ENCODE measurements around the gene ATF7IP2. TPM values are rescaled to one million over a fixed set of nuclear protein-coding genes. Genes with fewer than 3 reads are reported as not detected.

ATF7IP2 gene
- polyA plus RNA-seq, 1 donor (not counting 4 experiments of a cell fraction or from before 2014, with no cell fraction given), result 9.8 TPM

DNA sequence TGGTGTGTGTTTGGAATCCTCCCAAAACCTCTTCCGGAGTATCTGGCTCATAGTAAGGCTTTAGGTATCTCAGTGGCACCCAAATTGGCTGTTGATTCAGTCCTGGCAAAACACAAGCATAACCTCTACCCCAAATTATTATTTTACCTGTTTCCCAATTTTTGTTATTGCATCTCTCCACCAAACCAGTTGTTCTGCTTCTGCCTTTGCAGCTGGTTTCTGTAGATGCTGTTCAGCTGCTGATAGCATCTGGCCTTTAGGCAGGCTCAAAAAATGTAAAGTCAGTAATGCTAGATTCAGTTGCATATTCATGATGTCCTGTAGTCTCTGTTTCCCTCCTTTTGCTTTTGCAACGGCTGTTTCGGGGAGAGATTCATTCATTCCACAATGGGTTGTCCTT is 33.8 kb downstream of the ATF7IP2 start:
- no peaks in the 10 kb centered on the region for H4K20me1 ChIP-seq (ENCODE audit: control insufficient read depth, extremely low read depth, insufficient read depth, low read length)
- no peak overlapping the region for H3K9ac ChIP-seq (ENCODE audit: control insufficient read depth, extremely low read depth, insufficient read depth, low read length)
- H3K4me1 ChIP-seq (ENCODE audit: control insufficient read depth, extremely low read depth, insufficient read depth, low read length), result no peaks in the 10 kb centered on the region
- H2AFZ ChIP-seq (ENCODE audit: control insufficient read depth, low read length), result no peak overlapping the region
- H3K27ac ChIP-seq (ENCODE audit: control insufficient read depth, insufficient read depth, low read length), result no peak overlapping the region
- H3K9me3 ChIP-seq (ENCODE audit: control insufficient read depth, low read depth, low read length), result peaks cover 3% of the 10 kb centered on the region
- no peaks in the 10 kb centered on the region for H3K9me1 ChIP-seq (ENCODE audit: control insufficient read depth, extremely low read depth, insufficient read depth, low read length)
- H3K36me3 ChIP-seq (ENCODE audit: control insufficient read depth in 2 of 2, extremely low read depth in 1 of 2, insufficient read depth in 2 of 2, low read length in 2 of 2), result no peaks in the 10 kb centered on the region
- no peaks in the 10 kb centered on the region for H3K27me3 ChIP-seq (ENCODE audit: control insufficient read depth, extremely low read depth, insufficient read depth, low read length)
- no peaks in the 10 kb centered on the region for H3K79me2 ChIP-seq (ENCODE audit: control insufficient read depth, insufficient read depth, low read length)
- DNase-seq (ENCODE audit: low read depth, low spot score), result no peak
- dilution Hi-C loops (cut with MboI; ENCODE audit: extremely low pct_ligation_motif_present, low sequenced_read_pairs), result no loop called here
- FAIRE-seq, result no peak
- H3K4me2 ChIP-seq (ENCODE audit: control insufficient read depth, extremely low read depth, insufficient read depth, low read depth, low read length), result no peak overlapping the region
- no peak overlapping the region for H3K4me3 ChIP-seq (ENCODE audit: control insufficient read depth in 2 of 3, extremely low read depth in 1 of 3, insufficient read depth in 2 of 3, low read depth in 1 of 3, low read length in 3 of 3)
- no peak for TF ChIP-seq EZH2 (IDR thresholded peaks at IDR 0.05; ENCODE audit: low read length)
- TF ChIP-seq, protein P1, sequence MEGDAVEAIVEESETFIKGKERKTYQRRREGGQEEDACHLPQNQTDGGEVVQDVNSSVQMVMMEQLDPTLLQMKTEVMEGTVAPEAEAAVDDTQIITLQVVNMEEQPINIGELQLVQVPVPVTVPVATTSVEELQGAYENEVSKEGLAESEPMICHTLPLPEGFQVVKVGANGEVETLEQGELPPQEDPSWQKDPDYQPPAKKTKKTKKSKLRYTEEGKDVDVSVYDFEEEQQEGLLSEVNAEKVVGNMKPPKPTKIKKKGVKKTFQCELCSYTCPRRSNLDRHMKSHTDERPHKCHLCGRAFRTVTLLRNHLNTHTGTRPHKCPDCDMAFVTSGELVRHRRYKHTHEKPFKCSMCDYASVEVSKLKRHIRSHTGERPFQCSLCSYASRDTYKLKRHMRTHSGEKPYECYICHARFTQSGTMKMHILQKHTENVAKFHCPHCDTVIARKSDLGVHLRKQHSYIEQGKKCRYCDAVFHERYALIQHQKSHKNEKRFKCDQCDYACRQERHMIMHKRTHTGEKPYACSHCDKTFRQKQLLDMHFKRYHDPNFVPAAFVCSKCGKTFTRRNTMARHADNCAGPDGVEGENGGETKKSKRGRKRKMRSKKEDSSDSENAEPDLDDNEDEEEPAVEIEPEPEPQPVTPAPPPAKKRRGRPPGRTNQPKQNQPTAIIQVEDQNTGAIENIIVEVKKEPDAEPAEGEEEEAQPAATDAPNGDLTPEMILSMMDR (optimal IDR thresholded peaks at IDR 0.05 in 1 of 3, IDR thresholded peaks at IDR 0.05 in 1 of 3, conservative IDR thresholded peaks at IDR 0.05 in 1 of 3; ENCODE audit: extremely low read depth in 1 of 3, insufficient read depth in 2 of 3, low read length in 3 of 3), result no peak

GRCh38 chr16:10421596-10421995 is 35.7 kb downstream of the ATF7IP2 start:
- TF ChIP-seq EZH2 (IDR thresholded peaks at IDR 0.05; ENCODE audit: low read length), result no peak
- TF ChIP-seq, protein P1 (optimal IDR thresholded peaks at IDR 0.05 in 1 of 3, IDR thresholded peaks at IDR 0.05 in 1 of 3, conservative IDR thresholded peaks at IDR 0.05 in 1 of 3; ENCODE audit: extremely low read depth in 1 of 3, insufficient read depth in 2 of 3, low read length in 3 of 3), result no peak
- no peak for FAIRE-seq
- Histone ChIP-seq H3K4me3 (ENCODE audit: control insufficient read depth in 2 of 3, extremely low read depth in 1 of 3, insufficient read depth in 2 of 3, low read depth in 1 of 3, low read length in 3 of 3) (no peak overlapping the region), H4K20me1 (ENCODE audit: control insufficient read depth, extremely low read depth, insufficient read depth, low read length) (no peaks in the 10 kb centered on the region), H3K27ac (ENCODE audit: control insufficient read depth, insufficient read depth, low read length) (no peak overlapping the region), H3K36me3 (ENCODE audit: control insufficient read depth in 2 of 2, extremely low read depth in 1 of 2, insufficient read depth in 2 of 2, low read length in 2 of 2) (no peaks in the 10 kb centered on the region), H3K4me1 (ENCODE audit: control insufficient read depth, extremely low read depth, insufficient read depth, low read length) (no peaks in the 10 kb centered on the region), H3K9me1 (ENCODE audit: control insufficient read depth, extremely low read depth, insufficient read depth, low read length) (no peaks in the 10 kb centered on the region), H3K27me3 (ENCODE audit: control insufficient read depth, extremely low read depth, insufficient read depth, low read length) (no peaks in the 10 kb centered on the region), H3K4me2 (ENCODE audit: control insufficient read depth, extremely low read depth, insufficient read depth, low read depth, low read length) (no peak overlapping the region), H2AFZ (ENCODE audit: control insufficient read depth, low read length) (no peak overlapping the region), H3K79me2 (ENCODE audit: control insufficient read depth, insufficient read depth, low read length) (no peaks in the 10 kb centered on the region), H3K9ac (ENCODE audit: control insufficient read depth, extremely low read depth, insufficient read depth, low read length) (no peak overlapping the region), H3K9me3 (ENCODE audit: control insufficient read depth, low read depth, low read length) (peaks cover 3% of the 10 kb centered on the region)
- DNase-seq (ENCODE audit: low read depth, low spot score), result no peak
- dilution Hi-C loops (cut with MboI; ENCODE audit: extremely low pct_ligation_motif_present, low sequenced_read_pairs), result no loop called here

Measured in keratinocyte (primary cell).